HG02763 (cell line): Measurements from ENCODE around the gene C16orf87.
A peak's percentile ranks its signal among the peaks of the same experiment; 100 is the strongest.

Experiments
- ATAC-seq: cut with Tn5 transposase; IDR thresholded peaks from one replicate; pipeline ENCODE4 v1.9.1; 2021; ENCODE audit warnings: mild to moderate bottlenecking, moderate library complexity; ENCODE audit not compliant: unreplicated experiment

The C16orf87 gene

DNA sequence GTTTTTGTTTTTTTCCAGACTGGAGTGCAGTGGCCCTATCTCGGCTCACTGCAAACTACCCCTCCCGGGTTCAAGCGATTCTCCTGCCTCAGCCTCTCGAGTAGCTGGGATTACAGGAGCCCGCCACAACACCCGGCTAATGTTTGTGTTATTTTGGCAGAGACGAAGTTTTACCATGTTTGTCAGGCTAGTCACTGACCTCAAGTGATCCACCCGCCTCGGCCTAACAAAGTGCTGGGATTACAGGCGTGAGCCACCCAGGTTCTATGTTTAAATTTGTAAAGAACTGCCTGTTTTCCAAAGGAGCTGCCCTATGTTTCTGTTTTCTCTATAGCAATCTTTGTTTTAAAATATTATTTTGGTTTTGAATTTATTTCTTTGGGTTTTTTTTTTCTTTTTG is 13.8 kb upstream of the C16orf87 start:
- no peak for ATAC-seq

DNA sequence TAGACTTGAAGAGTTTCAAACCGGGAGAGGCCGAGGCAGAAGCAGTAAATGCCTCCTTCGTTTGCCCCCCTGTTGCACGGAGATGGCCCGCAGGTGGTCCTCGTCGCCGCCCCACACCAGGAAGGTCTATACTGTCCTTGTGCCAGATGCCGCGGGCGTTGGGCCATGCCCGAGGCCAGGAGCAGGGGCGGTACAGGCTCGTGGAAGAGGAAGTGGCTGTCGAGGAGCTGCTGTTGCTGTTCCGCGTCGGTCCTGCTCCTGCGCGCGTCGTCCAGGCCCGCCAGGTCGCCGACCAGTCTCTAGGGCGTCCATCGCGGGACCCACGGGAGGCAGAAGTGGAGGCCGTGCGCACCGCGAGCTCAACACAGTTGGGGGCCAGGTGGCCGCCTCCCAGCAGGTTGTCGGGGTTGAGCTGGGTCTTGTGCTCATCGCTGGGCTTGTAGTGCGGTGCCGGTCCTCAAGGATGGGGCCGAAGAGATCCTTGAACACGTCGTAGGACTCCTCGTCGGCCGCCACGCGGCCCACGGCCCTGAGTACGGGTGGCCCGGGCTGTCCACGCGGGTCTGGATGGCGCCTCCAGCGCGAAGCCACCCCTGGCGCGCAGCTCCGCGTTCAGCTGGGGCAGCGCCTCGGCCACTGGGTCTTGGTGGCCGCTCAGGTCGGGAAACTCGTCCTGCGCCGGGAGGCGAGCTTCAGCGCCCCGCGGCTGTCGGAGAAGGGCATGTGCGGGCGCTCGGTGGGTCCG is 13.1 kb upstream of the C16orf87 start:
- no peak for ATAC-seq

DNA sequence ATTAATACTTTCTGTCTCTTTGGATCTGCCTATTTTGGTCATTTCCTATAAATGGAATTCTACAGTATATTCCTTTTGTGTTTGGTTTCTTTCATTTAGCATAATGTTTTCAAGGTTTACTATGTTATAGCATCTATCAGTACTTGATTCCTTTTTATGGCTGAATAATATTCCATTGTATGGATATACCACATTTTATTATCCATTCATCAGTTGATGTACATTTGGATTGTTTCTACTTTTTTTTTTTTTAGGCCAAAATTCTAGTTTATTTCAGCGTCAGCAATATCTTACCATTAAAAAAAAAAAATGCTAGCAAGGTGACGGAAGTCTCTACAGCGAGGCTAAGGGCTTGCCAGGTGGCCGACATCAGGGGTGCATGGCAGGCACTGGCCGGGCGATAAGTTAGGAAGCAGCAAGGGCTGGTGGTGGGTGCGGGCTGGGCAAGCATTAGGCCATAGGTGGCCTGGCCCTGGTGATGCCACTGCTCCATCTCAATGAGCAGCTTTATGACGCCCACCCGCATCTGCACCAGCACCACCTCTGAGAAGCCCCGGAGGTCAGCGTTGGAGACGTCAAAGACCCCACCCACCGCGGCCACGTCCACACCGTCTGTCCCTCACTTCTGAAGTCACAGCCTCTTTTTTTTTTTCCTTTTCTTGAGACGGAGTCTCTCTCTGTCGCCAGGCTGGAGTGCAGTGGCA is 11.4 kb upstream of the C16orf87 start:
- no peak for ATAC-seq

DNA sequence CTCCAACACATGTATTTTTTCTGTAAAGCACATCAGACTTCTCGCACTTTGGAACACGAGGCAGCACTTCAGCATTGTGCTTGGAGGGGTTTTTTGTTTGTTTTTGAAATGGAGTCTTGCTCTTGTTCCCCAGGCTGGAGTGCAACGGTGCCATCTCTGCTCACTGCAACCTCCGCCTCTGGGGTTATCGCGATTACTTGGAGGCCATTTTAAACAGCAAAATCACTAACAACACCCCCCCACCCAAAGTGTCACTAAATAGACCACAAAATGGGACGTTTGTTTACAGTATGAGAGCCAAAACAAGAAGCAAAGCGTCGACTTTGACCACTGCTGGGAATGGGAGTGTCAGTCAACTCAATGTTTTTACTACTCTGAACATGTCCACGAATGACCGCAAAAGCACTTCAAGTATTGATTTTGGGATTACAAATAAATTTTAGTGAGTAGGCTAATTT is 9.0 kb upstream of the C16orf87 start:
- no peak for ATAC-seq

DNA sequence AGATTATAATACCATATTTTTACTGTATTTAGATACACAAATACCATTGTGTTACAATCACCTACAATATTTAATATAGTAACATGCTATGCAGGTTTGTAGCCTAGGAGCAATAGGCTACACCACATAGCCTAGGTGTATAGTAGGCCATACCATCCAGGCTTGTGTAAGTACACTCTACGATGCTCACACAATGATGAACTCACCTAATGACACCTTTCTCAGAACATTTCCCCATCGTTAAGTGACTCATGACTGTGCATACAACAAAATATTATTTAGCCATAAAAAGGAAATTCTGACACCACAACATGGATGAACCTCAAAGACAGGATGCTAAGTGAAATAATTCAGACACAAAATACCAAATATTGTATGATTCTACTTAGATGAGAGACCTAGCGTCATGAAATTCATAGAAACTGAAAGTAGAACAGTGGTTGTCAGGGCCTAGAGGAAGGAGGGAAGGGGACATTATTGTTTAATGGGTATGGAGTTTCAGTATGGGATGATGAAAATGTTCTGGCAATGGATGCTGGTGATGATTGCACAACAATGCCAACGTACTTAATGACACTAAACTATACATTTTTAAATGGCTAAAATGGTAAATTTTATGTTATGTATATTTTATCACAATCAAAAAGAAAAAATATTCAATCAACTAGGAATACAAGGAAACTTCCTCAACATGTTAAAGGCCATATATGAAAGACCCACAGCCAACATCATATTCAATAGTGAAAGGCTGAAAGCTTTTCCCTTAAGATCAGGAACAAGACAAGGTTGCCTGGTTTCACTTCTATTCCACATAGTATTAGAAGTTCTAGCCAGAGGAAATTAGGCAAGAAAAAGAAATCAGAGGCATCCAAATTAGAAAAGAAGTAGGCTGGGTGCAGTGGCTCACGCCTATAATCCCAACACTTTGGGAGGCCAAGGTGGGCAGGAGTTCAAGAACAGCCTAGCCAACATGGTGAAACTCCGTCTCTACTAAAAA is 5.9 kb upstream of the C16orf87 start:
- ATAC-seq, result no peak

DNA sequence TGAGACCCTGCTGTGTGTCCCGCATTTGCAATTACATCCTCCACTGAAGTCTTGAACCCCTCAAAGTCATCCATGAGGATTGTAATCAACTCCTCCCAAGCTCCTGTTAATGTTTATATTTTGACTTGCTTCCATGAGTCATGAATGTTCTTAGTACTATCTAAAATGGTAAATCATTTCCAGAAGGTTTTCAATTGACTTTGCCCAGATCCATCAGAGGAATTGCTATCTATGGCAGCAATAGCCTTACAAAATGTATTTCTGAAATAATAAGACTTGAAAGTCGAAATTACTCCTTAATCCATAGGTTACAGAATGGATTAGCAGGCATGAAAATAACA is 2.5 kb upstream of the C16orf87 start:
- ATAC-seq, result no peak

DNA sequence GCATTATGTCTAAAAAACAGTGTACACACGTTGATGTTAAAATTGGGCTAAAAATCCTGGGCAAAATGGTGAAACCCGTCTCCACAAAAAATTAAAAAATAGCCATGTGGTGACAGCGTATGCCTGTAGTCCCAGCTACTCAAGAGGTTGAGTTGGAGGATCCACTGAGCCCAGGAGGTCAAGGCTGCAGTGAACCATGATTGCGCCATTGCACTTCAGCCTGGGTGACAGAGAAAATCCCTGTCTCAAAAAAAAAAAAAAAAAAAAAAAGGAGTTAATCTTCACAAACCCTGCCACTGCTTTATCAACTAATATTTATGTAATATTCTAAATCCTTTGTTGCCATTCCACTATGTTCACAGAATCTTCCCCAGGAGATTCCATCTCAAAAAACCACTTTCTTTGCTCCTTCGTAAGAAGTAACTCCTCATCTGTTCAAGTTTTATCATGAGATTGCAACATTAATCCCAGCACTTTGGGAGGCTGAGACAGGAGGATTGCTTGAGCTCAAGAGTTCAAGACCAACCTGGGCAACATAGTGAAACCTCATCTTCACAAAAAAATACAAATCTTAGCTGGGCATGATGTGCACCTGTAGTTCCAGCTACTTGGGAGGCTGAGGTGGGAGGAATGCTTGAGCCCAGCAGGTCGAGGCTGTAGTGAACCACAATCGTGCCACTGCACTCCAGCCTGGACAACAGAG is 1.9 kb upstream of the C16orf87 start:
- no peak for ATAC-seq

DNA sequence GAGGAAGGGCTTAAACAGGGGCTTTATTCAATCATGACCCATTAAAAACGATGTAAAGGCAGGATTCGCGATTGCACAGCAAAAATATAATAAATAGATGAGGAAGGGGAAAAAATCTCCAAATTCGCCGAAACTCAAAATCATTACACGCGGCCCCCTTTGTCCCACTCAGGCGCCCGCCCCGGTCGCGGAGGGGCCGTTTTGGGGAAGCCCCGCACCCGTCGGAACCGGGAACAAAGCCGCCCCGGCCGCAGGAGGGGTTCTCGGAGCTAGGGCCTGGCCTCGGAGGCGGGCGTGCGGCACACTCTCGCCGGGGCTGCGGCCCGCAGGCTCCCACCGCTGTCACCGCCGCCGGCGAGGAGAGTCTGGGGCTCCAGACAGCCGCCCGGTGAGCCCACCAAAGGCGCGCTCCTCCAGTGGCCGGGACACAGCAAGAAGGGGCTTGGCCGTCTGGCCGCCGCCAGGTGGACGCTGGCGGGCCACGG is 521 bp downstream of the C16orf87 start:
- no peak for ATAC-seq

DNA sequence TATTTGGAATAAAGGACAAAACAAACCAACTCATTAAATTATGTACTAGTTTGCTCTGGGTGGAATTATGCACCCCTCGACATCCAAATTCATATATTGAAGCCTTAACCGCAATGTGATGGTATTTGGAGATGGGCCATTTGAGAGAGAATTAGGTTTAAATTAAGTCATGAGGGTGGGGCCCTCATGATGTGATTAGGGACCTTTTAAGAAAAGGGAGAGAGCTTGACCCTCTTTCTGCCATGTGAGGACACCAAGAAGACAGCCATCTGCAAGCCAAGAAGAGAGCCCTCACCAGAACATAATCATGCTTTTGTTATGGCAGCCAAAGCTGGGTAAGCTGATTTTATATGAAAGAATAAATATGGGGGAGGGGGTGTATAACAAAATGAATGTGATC is 2.0 kb downstream of the C16orf87 start:
- ATAC-seq, result no peak

DNA sequence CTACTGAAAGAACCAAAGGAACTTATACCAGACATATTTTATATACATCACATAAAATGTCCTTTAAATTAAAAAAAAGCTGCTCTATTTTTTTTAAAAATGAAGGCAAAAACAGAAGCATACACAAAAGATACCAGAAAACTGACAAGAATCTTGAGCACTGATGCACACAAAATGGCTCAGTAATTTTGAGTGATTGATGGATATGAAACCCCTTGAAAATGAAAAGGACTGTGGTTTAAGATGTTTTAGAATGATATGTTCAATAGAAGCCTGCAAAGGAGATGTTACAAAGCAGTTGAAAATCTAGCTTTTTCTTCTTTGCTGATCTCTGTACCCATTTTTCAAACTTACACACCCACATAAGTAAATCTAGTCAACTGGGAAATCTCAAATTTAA is 2.7 kb downstream of the C16orf87 start:
- ATAC-seq, result no peak

DNA sequence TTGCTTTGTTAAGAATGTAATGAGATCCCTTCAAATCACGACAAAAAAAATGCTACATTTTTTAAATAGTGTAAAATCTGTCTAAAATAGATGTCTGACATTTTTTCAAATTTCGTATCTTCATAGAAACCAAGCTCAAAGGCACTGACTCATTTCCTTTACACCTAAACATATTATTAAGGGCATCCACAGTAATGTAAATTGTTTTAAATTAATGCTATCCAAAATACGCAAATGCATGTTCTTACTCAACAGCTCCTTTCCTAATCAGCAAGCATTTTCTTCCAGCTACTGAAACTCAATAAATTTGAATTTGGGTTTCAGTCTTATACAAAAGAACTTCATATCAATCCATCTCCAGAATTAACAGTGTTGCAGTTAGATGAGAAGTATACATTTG is 4.3 kb downstream of the C16orf87 start:
- ATAC-seq, result no peak

DNA sequence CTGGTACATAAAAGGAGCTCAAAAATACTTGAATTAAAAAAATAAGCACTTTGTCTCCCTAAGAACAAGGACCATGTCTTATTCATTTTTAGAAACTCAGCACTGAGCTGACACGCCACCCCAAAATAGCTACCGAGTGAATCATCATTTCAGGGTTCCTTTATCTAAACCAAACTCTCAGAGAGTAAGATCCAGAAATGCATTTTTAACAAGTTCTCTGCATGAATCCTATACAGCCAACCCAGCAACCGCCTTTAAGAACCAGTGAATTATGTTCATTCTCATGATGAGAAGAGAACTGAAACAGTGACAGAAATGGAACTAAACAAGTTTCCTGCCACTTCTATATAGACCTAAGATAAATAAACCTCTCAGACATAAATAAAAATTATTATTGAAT is 8.7 kb downstream of the C16orf87 start:
- peak; percentile 66 for ATAC-seq

DNA sequence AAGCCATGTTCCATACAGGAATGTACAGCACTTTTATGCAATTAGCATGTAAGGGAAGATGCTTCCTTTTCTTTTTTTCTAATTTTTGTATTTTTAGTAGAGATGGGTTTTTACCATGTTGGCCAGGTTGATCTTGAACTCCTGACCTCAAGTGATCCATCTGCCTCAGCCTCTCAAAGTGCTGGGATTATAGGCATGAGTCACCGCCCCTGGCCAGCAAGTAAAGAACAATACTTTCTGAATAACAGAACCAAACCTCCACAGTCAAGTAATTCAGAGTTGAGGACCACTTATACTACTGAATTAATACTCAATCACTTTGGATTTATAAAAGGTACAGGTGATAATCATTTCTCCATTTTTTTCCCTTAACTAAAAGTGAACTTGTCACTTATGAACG is 13.0 kb downstream of the C16orf87 start:
- no peak for ATAC-seq

DNA sequence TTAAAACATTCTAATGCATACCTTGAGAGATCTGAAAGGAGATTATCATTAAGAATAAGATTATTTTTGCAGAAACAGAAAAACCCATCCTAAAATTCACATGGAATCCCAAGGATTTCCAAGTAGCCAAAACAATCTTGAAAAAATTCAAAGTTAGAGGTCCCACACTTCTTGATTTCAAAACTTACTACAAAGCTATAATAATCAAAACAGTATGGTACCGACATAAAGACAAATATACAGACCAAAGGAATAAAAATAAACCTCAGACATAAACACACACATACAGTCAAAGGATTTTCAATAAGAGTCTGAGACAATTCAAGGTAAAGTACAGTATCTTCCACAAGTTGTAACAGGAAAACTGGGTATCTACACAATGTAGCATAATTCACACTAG is 16.2 kb downstream of the C16orf87 start:
- ATAC-seq, result no peak

DNA sequence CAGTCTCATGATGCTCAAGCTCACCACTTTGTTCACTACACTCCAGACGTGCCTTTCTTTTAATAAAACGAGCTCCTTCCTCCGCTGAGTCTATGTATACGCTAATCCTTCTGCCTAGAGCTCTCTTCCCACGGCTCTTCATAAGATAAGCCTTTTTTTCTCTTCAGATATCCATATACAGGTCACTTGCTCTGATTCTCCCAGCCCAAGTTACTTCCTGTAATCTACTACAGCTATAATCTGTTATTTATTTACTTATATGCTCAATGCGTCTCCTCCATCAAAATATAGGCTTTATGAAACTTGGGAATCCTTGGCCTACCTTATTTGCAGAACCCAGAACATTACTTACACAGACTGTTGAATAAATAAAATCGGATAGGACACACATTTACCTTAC is 17.4 kb downstream of the C16orf87 start:
- ATAC-seq, result no peak

DNA sequence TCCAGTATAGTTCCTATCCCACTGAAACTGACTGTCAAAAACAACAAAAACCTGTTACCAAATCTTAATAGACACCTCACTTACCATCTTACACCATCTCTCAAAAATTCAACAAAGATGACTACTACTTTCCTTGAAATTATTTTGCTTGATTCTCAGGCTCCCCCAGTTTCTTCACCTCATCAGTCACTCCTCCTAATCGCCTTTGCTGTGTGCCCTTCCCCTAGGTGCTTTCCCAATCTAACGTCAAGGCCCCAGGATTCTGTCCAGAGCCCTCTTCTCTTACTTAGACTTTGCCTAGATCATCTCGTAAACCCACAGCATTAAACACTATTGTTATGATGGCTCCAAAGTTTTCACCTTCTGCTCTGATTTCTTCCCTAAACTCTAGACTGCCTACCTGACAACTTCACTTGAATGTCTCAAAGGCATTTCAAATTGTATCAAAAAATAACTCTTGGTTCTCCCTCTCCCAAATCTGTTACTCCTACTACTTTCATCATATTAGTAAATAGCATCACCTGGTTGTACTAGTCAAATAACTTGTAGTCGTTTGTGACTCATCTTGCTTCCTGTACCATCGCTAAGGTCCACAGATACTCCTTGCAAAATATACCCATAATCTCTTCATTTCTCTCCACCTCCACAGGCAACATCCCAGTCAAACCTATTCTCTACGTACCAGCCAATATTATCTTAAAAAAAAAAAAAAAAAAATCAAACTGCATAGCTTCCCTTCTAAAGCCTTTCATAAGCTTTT is 18.0 kb downstream of the C16orf87 start:
- ATAC-seq, result no peak

DNA sequence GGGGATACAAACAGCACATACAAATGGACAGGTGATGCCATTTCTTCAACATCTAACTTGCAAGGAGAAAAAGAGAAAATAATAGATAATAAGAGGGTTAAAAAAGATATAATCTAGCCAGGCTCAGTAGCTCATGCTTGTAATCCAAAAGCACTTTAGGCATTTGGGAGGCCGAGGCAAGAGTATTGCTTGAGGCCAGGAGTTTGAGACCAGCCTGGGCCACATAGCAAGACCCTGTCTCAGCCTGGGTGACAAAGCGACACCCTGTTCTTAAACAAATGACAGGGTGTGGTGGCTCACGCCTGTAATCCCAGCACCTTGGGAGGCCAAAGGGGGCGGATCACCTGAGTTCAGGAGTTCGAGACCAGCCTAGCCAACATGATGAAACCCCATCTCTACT is 19.3 kb downstream of the C16orf87 start:
- ATAC-seq, result no peak

DNA sequence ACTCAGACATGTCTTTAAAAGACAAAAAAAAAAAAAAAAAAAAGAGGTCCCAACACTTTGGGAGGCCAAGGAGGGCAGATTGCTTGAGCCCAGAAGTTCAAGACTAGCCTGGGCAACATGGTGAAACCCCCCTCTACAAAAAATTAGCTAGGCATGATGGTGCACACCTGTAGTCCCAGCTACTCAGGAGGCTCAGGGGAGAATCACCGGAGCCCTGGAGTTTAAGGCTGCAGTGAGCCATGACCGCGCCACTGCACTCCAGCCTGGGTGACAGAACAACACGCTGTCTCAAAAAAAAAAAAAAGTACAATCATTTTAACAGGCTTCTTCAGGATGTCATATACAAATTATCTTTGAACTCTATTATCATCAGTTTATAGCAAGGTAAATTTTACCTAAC is 22.0 kb downstream of the C16orf87 start:
- peak; percentile 68 for ATAC-seq

DNA sequence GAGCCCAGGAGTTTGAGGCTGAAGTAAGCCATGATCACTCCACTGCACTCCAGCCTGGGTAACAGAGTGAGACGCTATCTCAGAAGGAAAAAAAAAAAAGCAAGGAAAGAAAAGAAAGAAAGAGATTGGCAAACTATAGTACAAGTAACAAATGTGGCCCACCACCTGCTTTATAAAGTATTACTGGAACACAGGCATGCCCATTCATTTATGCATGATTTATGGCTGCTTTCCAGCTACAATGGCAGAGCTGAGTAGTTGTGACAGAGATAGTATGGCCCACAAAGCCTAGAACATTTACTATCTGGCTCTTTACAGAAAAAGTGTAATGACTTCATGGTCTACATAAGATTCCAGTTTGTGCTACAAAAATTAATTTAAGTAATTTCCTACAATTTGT is 23.6 kb downstream of the C16orf87 start:
- no peak for ATAC-seq

DNA sequence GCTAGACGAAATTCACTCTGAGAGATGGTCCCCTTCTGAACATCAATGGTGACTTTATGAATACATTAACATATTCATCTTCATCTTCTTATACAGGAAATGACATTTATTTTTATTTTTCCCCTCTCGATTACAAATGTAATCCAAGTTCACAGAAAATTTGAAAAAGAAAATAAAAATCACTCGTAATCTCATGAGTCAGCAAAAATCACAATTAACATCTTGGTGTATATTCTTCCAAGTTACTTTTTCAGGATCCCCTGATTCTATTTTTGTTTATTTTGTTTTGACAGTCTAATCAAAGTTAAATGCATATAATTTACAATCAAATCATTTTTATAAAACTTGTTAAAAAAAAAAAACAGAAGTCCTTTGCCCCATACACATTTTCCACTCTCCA is 27.6 kb downstream of the C16orf87 start:
- no peak for ATAC-seq
